MM.1S (cell line): ENCODE results near the gene FAM131C.

Experiments used
- DNase-seq: peaks from one replicate; pipeline ENCODE4 v3.0.0-alpha.2; 2015
- H2AFZ ChIP-seq: fragments of 300-600 bp; sonication (generic); 2 replicates; pipeline ENCODE4 v1.6.0; 2016; ENCODE audit warnings: antibody characterized with exemption, low read length
- H3F3A ChIP-seq: fragments of 300-600 bp; sonication (generic); 2 replicates; pipeline ENCODE4 v1.6.1; 2016; ENCODE audit warnings: mild to moderate bottlenecking, antibody characterized with exemption, low read length, moderate library complexity, mixed read lengths; ENCODE audit not compliant: insufficient read depth
- H3K27ac ChIP-seq: fragments of 300-600 bp; sonication (generic); 2 replicates; pipeline ENCODE4 v1.5.1; 2016; ENCODE audit warnings: mild to moderate bottlenecking, low read length
- H3K27me3 ChIP-seq: fragments of 300-600 bp; sonication (generic); replicated peaks from 2 replicates; pipeline ENCODE4 v1.6.0; 2016; ENCODE audit warnings: low read length; ENCODE audit not compliant: insufficient read depth
- H3K36me3 ChIP-seq: fragments of 300-600 bp; sonication (generic); replicated peaks from 2 replicates; pipeline ENCODE4 v1.6.1; 2016; ENCODE audit warnings: mild to moderate bottlenecking, low read length, mixed read lengths; ENCODE audit not compliant: insufficient read depth
- H3K4me1 ChIP-seq: fragments of 300-600 bp; sonication (generic); 2 replicates; pipeline ENCODE4 v1.6.1; 2016; ENCODE audit warnings: low read length, mixed read lengths
- H3K4me2 ChIP-seq: fragments of 300-600 bp; sonication (generic); 2 replicates; pipeline ENCODE4 v1.6.0; 2016; ENCODE audit warnings: low read depth, low read length
- H3K4me3 ChIP-seq: fragments of 300-600 bp; sonication (generic); 2 replicates; pipeline ENCODE4 v1.5.1; 2016; ENCODE audit warnings: low read length, mixed read lengths
- H3K79me2 ChIP-seq: fragments of 300-600 bp; sonication (generic); 2 replicates; pipeline ENCODE4 v1.6.1; 2016; ENCODE audit warnings: mixed run types, low read length, mixed read lengths
- H3K9ac ChIP-seq: fragments of 300-600 bp; sonication (generic); 2 replicates; pipeline ENCODE4 v1.6.1; 2016; ENCODE audit warnings: low read length, mixed read lengths
- H3K9me2 ChIP-seq: fragments of 300-600 bp; sonication (generic); replicated peaks from 2 replicates; pipeline ENCODE4 v1.6.1; 2016; ENCODE audit warnings: mild to moderate bottlenecking, low read length, mixed read lengths; ENCODE audit not compliant: insufficient read depth
- H3K9me3 ChIP-seq: fragments of 300-600 bp; sonication (generic); replicated peaks from 2 replicates; pipeline ENCODE4 v1.6.1; 2016; ENCODE audit warnings: mild to moderate bottlenecking, low read length, mixed read lengths; ENCODE audit not compliant: insufficient read depth
- H4K20me1 ChIP-seq: fragments of 300-600 bp; sonication (generic); 2 replicates; pipeline ENCODE4 v1.6.1; 2016; ENCODE audit warnings: mild to moderate bottlenecking, low read length, moderate library complexity, mixed read lengths; ENCODE audit not compliant: insufficient read depth
- CTCF ChIP-seq: fragments of 300-600 bp; sonication (generic); IDR thresholded peaks from 2 replicates; pipeline ENCODE4 v1.5.1; 2016; ENCODE audit warnings: antibody characterized with exemption, low read length, mixed read lengths
- EZH2 ChIP-seq: fragments of 300-600 bp; sonication (generic); optimal IDR thresholded peaks from 2 replicates; pipeline ENCODE3; 2017; ENCODE audit warnings: low read depth, mild to moderate bottlenecking, antibody characterized with exemption, low read length, mixed read lengths
- EZH2phosphoT487 ChIP-seq: fragments of 300-600 bp; sonication (generic); IDR thresholded peaks from 2 replicates; pipeline ENCODE4 v1.6.1; 2018; ENCODE audit warnings: antibody characterized with exemption, low read length

Gene FAM131C

GRCh38 chr1:16116002-16116401, 42.6 kb upstream of the FAM131C start:
- Histone ChIP-seq H3K4me2 (no peak overlapping the region), H3K9me2 (no peaks in the 10 kb centered on the region), H3K9ac (no peak overlapping the region), H3F3A (no peaks in the 10 kb centered on the region), H3K9me3 (no peaks in the 10 kb centered on the region), H4K20me1 (no peaks in the 10 kb centered on the region), H3K27ac (no peak overlapping the region), H3K27me3 (peaks cover 84% of the 10 kb centered on the region), H3K79me2 (no peaks in the 10 kb centered on the region), H3K36me3 (no peaks in the 10 kb centered on the region), H2AFZ (no peak overlapping the region), H3K4me3 (no peak overlapping the region), H3K4me1 (no peaks in the 10 kb centered on the region)
- TF ChIP-seq CTCF (no peak), EZH2phosphoT487 (no peak), EZH2 (no peak)
- DNase-seq, result no peak

GRCh38 chr1:16115468-16115983, 42.1 kb upstream of the FAM131C start:
- Histone ChIP-seq H3K36me3 (no peaks in the 10 kb centered on the region), H3F3A (no peaks in the 10 kb centered on the region), H3K9me2 (no peaks in the 10 kb centered on the region), H3K9me3 (no peaks in the 10 kb centered on the region), H3K4me2 (no peak overlapping the region), H2AFZ (no peak overlapping the region), H3K27ac (no peak overlapping the region), H3K27me3 (peaks cover 84% of the 10 kb centered on the region), H3K9ac (no peak overlapping the region), H4K20me1 (no peaks in the 10 kb centered on the region), H3K79me2 (no peaks in the 10 kb centered on the region), H3K4me3 (no peak overlapping the region), H3K4me1 (no peaks in the 10 kb centered on the region)
- DNase-seq, result no peak
- no peak for TF ChIP-seq CTCF
- no peak for TF ChIP-seq EZH2phosphoT487
- TF ChIP-seq EZH2, result no peak

GRCh38 chr1:16114527-16115467, 41.3 kb upstream of the FAM131C start:
- TF ChIP-seq EZH2 (no peak), CTCF (no peak), EZH2phosphoT487 (no peak)
- DNase-seq, result no peak
- no peak overlapping the region for H3K27ac ChIP-seq

More at GRCh38 chr1:16114527-16115467, 41.3 kb upstream of the FAM131C start:
- Histone ChIP-seq H3K27me3 (peaks cover 85% of the 10 kb centered on the region), H3K9ac (no peak overlapping the region), H3K9me2 (no peaks in the 10 kb centered on the region), H3K4me1 (no peaks in the 10 kb centered on the region), H3F3A (no peaks in the 10 kb centered on the region), H2AFZ (no peak overlapping the region), H4K20me1 (no peaks in the 10 kb centered on the region), H3K9me3 (no peaks in the 10 kb centered on the region), H3K79me2 (no peaks in the 10 kb centered on the region), H3K36me3 (no peaks in the 10 kb centered on the region), H3K4me3 (no peak overlapping the region), H3K4me2 (no peak overlapping the region)
